Stimulated activated CD4-positive, alpha-beta T cell treated with anti-CD3 and anti-CD28 coated beads, Interleukin-4, amount 100 ng/mL, for 48 hours (primary cell): ENCODE data around the gene RPTN.
"Not testable (repeated sequence)": the region's sequence is repeated elsewhere in the genome, so short reads cannot be mapped to it uniquely, and the experiment has no call there.

ENCODE experiments used
- DNase-seq, 2 donors: peaks; one replicate each; pipeline ENCODE4 v3.0.0-alpha.2; 2020; ENCODE audit warnings: low read depth in 2 of 2

The RPTN gene

GRCh38 chr1:152165286-152166077 lies 6.5 kb upstream of the RPTN start:
- no peak for DNase-seq

- DNase-seq: no peak
These were observed 5.6 kb upstream of the RPTN start for GRCh38 chr1:152164517-152165136.

- no peak for DNase-seq
These were observed 3.9 kb upstream of the RPTN start for GRCh38 chr1:152162792-152163463.

- DNase-seq: no peak
These were observed 1.5 kb upstream of the RPTN start for GRCh38 chr1:152160576-152160975.

- no peak for DNase-seq
These were observed 5.0 kb downstream of the RPTN start for GRCh38 chr1:152153996-152154395.

GRCh38 chr1:152151646-152152045 lies 7.4 kb downstream of the RPTN start:
- no peak for DNase-seq

GRCh38 chr1:152148981-152149380 lies 10.0 kb downstream of the RPTN start:
- no peak for DNase-seq

- no peak for DNase-seq
These were observed 11.0 kb downstream of the RPTN start for GRCh38 chr1:152148051-152148450.

GRCh38 chr1:152145769-152146168 lies 13.3 kb downstream of the RPTN start:
- DNase-seq: no peak

- not testable (repeated sequence) for DNase-seq
These were observed 14.3 kb downstream of the RPTN start for GRCh38 chr1:152144674-152145183.

GRCh38 chr1:152143150-152143887 lies 15.7 kb downstream of the RPTN start:
- DNase-seq: peak; percentile 15 to 30

- DNase-seq: peak in 1 of 2 donors; percentile 6
These were observed 16.9 kb downstream of the RPTN start for GRCh38 chr1:152141971-152142584.

- no peak for DNase-seq
These were observed 21.8 kb downstream of the RPTN start for GRCh38 chr1:152137215-152137614.

GRCh38 chr1:152130186-152130585 lies 28.8 kb downstream of the RPTN start:
- DNase-seq: no peak

- DNase-seq: no peak
These were observed 31.4 kb downstream of the RPTN start for GRCh38 chr1:152127673-152128072.

GRCh38 chr1:152125834-152126443 lies 33.1 kb downstream of the RPTN start:
- no peak for DNase-seq

- no peak for DNase-seq
These were observed 40.1 kb downstream of the RPTN start for GRCh38 chr1:152118915-152119314.

GRCh38 chr1:152115344-152115743 lies 43.7 kb downstream of the RPTN start, which contains the start of gene TCHH:
TSS of gene TCHH (minus strand) at chr1:152115444. CDS start at chr1:152114080, 1,364 bp downstream.
- no peak for DNase-seq

GRCh38 chr1:152112885-152113432 lies 46.1 kb downstream of the RPTN start:
- no peak for DNase-seq

GRCh38 chr1:152112101-152112884 lies 46.7 kb downstream of the RPTN start:
- DNase-seq: no peak
